B cell (primary cell): ENCODE data around the gene ARHGAP29. TPM values are rescaled to one million over a fixed set of nuclear protein-coding genes. Genes with fewer than 3 reads are reported as not detected.

Source experiments
- ATAC-seq: fragments of 200-7000 bp; cut with Tn5 transposase; one replicate; pipeline ENCODE4 v1.10.0; 2021; ENCODE audit warnings: low read depth, mild to moderate bottlenecking, moderate number of reproducible peaks, moderate library complexity
- CTCF ChIA-PET: fragments of 350-600 bp; sonication (Branson Sonifier 250); formaldehyde crosslinking; loops from one replicate; lab custom pipeline; 2021; ENCODE audit warnings: antibody characterized with exemption, inconsistent platforms; lab: Charles Lee
- POLR2A ChIA-PET: fragments of 350-600 bp; sonication (Branson Sonifier 250); formaldehyde crosslinking; loops from one replicate; lab custom pipeline; 2021; ENCODE audit warnings: antibody characterized with exemption; lab: Charles Lee
- DNase-seq: peaks from one replicate; pipeline ENCODE4 v3.0.0; 2013
- H2AFZ ChIP-seq: 2 replicates; pipeline ENCODE4 v1.6.1; 2012; ENCODE audit warnings: mild to moderate bottlenecking, low read depth, low read length; ENCODE audit not compliant: insufficient read depth, poor library complexity, severe bottlenecking
- H3K27ac ChIP-seq, 2 donors: 1 replicate in 1 of 2; 2 replicates in 1 of 2; pipeline ENCODE4 v1.5.1; 2012 to 2013; ENCODE audit warnings: low read length in 2 of 2, mild to moderate bottlenecking in 2 of 2, moderate library complexity in 1 of 2
- H3K27me3 ChIP-seq, 4 experiments: fragments of 200-600 bp in 1 of 4; sonication (generic) in 1 of 4; replicated peaks in 1 of 4; 1 replicate in 2 of 4; 2 replicates in 2 of 4; pipeline versions ENCODE4 v1.6.1 to v1.7.0; 2013 to 2016; ENCODE audit warnings: low read length in 3 of 4, mild to moderate bottlenecking in 2 of 4, mixed read lengths in 1 of 4, moderate library complexity in 1 of 4; ENCODE audit not compliant: insufficient read depth in 4 of 4, control insufficient read depth in 3 of 4; ENCODE audit errors: control extremely low read depth in 1 of 4
- H3K36me3 ChIP-seq, 2 experiments: replicated peaks in 1 of 2; 1 replicate in 1 of 2; 2 replicates in 1 of 2; pipeline versions ENCODE4 v1.6.1 to v1.7.1; 2013; ENCODE audit warnings: low read length in 1 of 2; ENCODE audit not compliant: insufficient read depth in 2 of 2, control insufficient read depth in 1 of 2; ENCODE audit errors: control extremely low read depth in 1 of 2, extremely low read depth in 1 of 2
- H3K4me1 ChIP-seq, 2 donors: fragments of 200-600 bp in 1 of 2; sonication (generic) in 1 of 2; 1 replicate in 1 of 2; 2 replicates in 1 of 2; pipeline versions ENCODE4 v1.5.1 to v1.6.1; 2013 to 2017; ENCODE audit warnings: low read length in 2 of 2; ENCODE audit not compliant: control insufficient read depth in 2 of 2, insufficient read depth in 2 of 2
- H3K4me2 ChIP-seq: replicated peaks from 2 replicates; pipeline ENCODE3; 2012; ENCODE audit warnings: mild to moderate bottlenecking, low read depth, low read length; ENCODE audit not compliant: poor library complexity, severe bottlenecking
- H3K4me3 ChIP-seq, 5 experiments: fragments of 200-600 bp in 1 of 5; sonication (generic) in 1 of 5; 1 replicate in 3 of 5; 2 replicates in 2 of 5; pipeline versions ENCODE4 v1.5.1 to v1.7.0; 2011 to 2016; ENCODE audit warnings: low read length in 4 of 5, mild to moderate bottlenecking in 4 of 5, low read depth in 2 of 5, control low read depth in 1 of 5, moderate library complexity in 1 of 5; ENCODE audit not compliant: insufficient read depth in 1 of 5; ENCODE audit errors: control extremely low read depth in 1 of 5, extremely low read depth in 1 of 5
- H3K79me2 ChIP-seq: fragments of 200-600 bp; sonication (generic); one replicate; pipeline ENCODE4 v1.6.0; 2016; ENCODE audit warnings: low read length; ENCODE audit not compliant: control insufficient read depth, insufficient read depth
- H3K9ac ChIP-seq: fragments of 200-600 bp; sonication (generic); 2 replicates; pipeline ENCODE4 v1.6.1; 2017; ENCODE audit warnings: mild to moderate bottlenecking, low read length, moderate library complexity
- H3K9me3 ChIP-seq, 3 donors: one replicate each; pipeline versions ENCODE4 v1.6.1 to v1.7.1; 2013; ENCODE audit warnings: low read length in 2 of 3; ENCODE audit not compliant: control insufficient read depth in 2 of 3, insufficient read depth in 1 of 3; ENCODE audit errors: control extremely low read depth in 1 of 3
- H4K20me1 ChIP-seq: 2 replicates; pipeline ENCODE4 v1.6.0; 2012; ENCODE audit warnings: mild to moderate bottlenecking, low read length; ENCODE audit not compliant: insufficient read depth, control insufficient read depth, poor library complexity, severe bottlenecking
- H3K27ac Mint-ChIP-seq: one replicate; pipeline ENCODE4 v1.8.0; 2021; ENCODE audit warnings: mixed read lengths
- H3K27me3 Mint-ChIP-seq: one replicate; pipeline ENCODE4 v1.8.0; 2021; ENCODE audit warnings: mixed read lengths
- H3K4me1 Mint-ChIP-seq: one replicate; pipeline ENCODE4 v1.8.0; 2021; ENCODE audit warnings: mixed read lengths
- H3K4me3 Mint-ChIP-seq: one replicate; pipeline ENCODE4 v1.8.0; 2021; ENCODE audit warnings: mixed read lengths
- H3K9me3 Mint-ChIP-seq: one replicate; pipeline ENCODE4 v1.8.0; 2022; ENCODE audit warnings: mixed read lengths; ENCODE audit not compliant: insufficient read depth
- EZH2 ChIP-seq: IDR thresholded peaks from 2 replicates; pipeline ENCODE4 v1.6.1; 2012; ENCODE audit warnings: borderline replicate concordance, low read depth, mild to moderate bottlenecking, moderate library complexity, low read length; ENCODE audit not compliant: insufficient read depth, poor library complexity, severe bottlenecking
- WGBS: methylation state at CpG from one replicate; pipeline ENCODE4 v1.1.5; 2013; ENCODE audit warnings: missing lambda C conversion rate; ENCODE audit not compliant: insufficient coverage; 5-methylcytosine and 5-hydroxymethylcytosine counted together
- intact Hi-C: fragments of 100-400 bp; cut with micrococcal nuclease; formaldehyde crosslinking; loops from one replicate; pipeline ENCODE4 v1.10.0; 2022
- polyA plus RNA-seq: library from polyadenylated mRNA; depleted of rRNA; stranded (reverse); fragments of >200 nt; gene quantifications from 2 replicates; pipeline ENCODE4 v1.2.3, GENCODE V29; 2012
- total RNA-seq, 2 donors: library from RNA; stranded (reverse); fragments of 120-200 nt in 1 of 2; gene quantifications; 1 replicate in 1 of 2; 2 replicates in 1 of 2; pipeline versions ENCODE4 v1.2.3 to v1.2.4, GENCODE V29; 2013 to 2022
- TF ChIP-seq, protein P1 (sequence below): fragments of 200-600 bp; IDR thresholded peaks from one replicate; pipeline ENCODE4 v1.8.0; 2022; ENCODE audit warnings: antibody characterized with exemption, mild to moderate bottlenecking

ARHGAP29 gene
- total and polyA plus RNA-seq, 2 donors (not counting 1 experiment from before 2014, with no cell fraction given), result not detected

- CTCF ChIA-PET, result no interaction called here
- no peak for DNase-seq
- Mint-ChIP-seq H3K9me3 (peaks cover 5% of the 10 kb centered on the region), H3K27me3 (peaks cover 10% of the 10 kb centered on the region), H3K4me1 (no peaks in the 10 kb centered on the region), H3K4me3 (no peak overlapping the region), H3K27ac (no peak overlapping the region)
- no peaks in the 10 kb centered on the region for H4K20me1 ChIP-seq
- TF ChIP-seq EZH2, result no peak
- TF ChIP-seq, protein P1, sequence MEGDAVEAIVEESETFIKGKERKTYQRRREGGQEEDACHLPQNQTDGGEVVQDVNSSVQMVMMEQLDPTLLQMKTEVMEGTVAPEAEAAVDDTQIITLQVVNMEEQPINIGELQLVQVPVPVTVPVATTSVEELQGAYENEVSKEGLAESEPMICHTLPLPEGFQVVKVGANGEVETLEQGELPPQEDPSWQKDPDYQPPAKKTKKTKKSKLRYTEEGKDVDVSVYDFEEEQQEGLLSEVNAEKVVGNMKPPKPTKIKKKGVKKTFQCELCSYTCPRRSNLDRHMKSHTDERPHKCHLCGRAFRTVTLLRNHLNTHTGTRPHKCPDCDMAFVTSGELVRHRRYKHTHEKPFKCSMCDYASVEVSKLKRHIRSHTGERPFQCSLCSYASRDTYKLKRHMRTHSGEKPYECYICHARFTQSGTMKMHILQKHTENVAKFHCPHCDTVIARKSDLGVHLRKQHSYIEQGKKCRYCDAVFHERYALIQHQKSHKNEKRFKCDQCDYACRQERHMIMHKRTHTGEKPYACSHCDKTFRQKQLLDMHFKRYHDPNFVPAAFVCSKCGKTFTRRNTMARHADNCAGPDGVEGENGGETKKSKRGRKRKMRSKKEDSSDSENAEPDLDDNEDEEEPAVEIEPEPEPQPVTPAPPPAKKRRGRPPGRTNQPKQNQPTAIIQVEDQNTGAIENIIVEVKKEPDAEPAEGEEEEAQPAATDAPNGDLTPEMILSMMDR, result no peak
- intact Hi-C loops, result no loop called here
- no peak overlapping the region for H3K4me2 ChIP-seq
- no peaks in the 10 kb centered on the region for H3K4me1 ChIP-seq
- H2AFZ ChIP-seq, result no peak overlapping the region
- no peak overlapping the region for H3K4me3 ChIP-seq
- H3K27ac ChIP-seq, result no peak overlapping the region
- H3K79me2 ChIP-seq, result no peaks in the 10 kb centered on the region
- no peaks in the 10 kb centered on the region for H3K27me3 ChIP-seq
- WGBS, result 75% methylated on average over 1 of the region's 2 CpGs
- H3K36me3 ChIP-seq, result no peaks in the 10 kb centered on the region
- H3K9me3 ChIP-seq, result no peaks in the 10 kb centered on the region
- POLR2A ChIA-PET, result no interaction called here
- ATAC-seq, result no peak
- no peak overlapping the region for H3K9ac ChIP-seq
Observed at GRCh38 chr1:94284476-94284875, 47.1 kb upstream of the ARHGAP29 start.

DNA sequence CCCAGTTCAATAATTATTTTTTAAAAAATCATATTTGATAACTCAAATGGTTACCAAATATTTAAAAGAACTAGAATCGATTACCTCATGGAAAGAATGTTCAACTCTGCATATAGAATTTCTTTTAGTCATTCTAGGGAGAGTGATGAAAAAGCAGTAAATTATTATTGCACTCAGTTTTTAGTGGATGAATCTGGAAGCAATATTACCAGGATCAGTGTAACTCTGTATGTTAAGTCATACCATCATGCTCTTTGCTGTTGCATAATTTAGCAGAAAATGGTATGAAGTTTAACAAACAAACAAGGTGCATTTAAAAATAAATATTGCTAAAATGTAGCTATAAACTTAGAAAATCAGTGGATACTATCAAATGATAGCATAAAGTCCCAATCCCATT is 46.1 kb upstream of the ARHGAP29 start:
- intact Hi-C loops, result no loop called here
- H3K9ac ChIP-seq, result no peak overlapping the region
- no peaks in the 10 kb centered on the region for H4K20me1 ChIP-seq
- Mint-ChIP-seq H3K4me1 (no peaks in the 10 kb centered on the region), H3K9me3 (peaks cover 5% of the 10 kb centered on the region), H3K27ac (no peak overlapping the region), H3K4me3 (no peak overlapping the region), H3K27me3 (peaks cover 8% of the 10 kb centered on the region)
- H3K4me1 ChIP-seq, result no peaks in the 10 kb centered on the region
- H3K4me3 ChIP-seq, result no peak overlapping the region
- no peaks in the 10 kb centered on the region for H3K9me3 ChIP-seq
- TF ChIP-seq EZH2, result no peak
- TF ChIP-seq, protein P1, result no peak
- no peak overlapping the region for H2AFZ ChIP-seq
- no peaks in the 10 kb centered on the region for H3K36me3 ChIP-seq
- no peak overlapping the region for H3K27ac ChIP-seq
- no peaks in the 10 kb centered on the region for H3K27me3 ChIP-seq
- ChIA-PET CTCF (no interaction called here), POLR2A (no interaction called here)
- DNase-seq (no peak), ATAC-seq (no peak)
- H3K4me2 ChIP-seq, result no peak overlapping the region
- no peaks in the 10 kb centered on the region for H3K79me2 ChIP-seq
- WGBS, result no CpG with 5 or more reads among the region's 1 CpG
